Measurements from ENCODE around the gene FLOT1.

Gene FLOT1

DNA sequence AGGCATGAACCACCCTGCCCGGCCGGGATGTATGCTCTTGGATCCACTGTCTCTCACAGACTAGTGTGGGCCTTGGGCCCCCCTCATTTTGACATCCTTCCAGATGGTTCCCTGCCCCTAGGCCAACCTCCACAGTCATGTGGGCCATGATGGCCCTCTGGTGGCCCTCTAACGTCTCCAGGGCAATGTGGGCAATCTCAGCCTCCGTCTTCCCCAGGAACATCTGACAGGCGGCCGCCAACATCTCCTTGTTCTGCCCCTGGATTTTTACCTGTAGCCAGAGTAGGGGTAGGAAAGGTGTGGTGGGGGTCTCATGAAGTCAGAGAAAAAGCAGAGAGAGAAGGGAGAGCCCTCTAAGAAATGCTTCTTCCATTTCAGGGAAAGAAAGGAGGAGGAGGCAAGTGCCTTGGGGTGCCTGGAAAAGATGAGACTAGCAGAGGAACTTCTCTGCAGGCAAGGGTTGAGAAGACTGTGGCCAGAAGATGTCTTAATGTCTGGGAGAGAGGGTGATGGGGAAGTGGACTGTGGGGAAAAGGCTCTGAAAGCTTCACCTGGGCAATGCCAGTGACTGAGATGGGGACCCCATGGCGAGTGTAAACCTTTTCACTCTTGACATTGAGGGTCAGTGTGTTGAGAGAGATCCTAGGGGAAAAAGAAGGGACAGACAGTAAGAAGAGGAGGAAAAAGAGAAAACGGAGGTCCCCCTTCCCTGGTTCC lies 1.3 kb downstream of the FLOT1 start:
- no peak overlapping the region for H3K9ac ChIP-seq (ENCODE audit: low read depth, low read length)
- peaks cover 20% of the 10 kb centered on the region for H3K36me3 ChIP-seq (ENCODE audit: control insufficient read depth, insufficient read depth, low read length)
- no peaks in the 10 kb centered on the region for H3K9me3 ChIP-seq (ENCODE audit: control insufficient read depth, insufficient read depth, low read length)
- peak overlapping the region; percentile 94 for H3K4me3 ChIP-seq (ENCODE audit: low read depth, low read length)
- peaks cover 7% of the 10 kb centered on the region for H3K27me3 ChIP-seq (ENCODE audit: control insufficient read depth, insufficient read depth, low read length)
- no peaks in the 10 kb centered on the region for H3K4me1 ChIP-seq (ENCODE audit: control insufficient read depth, insufficient read depth, low read length)

- H3K4me1 ChIP-seq (ENCODE audit: control insufficient read depth, insufficient read depth, low read length): no peaks in the 10 kb centered on the region
- H3K4me3 ChIP-seq (ENCODE audit: low read depth, low read length): no peak overlapping the region
- peaks cover 25% of the 10 kb centered on the region for H3K36me3 ChIP-seq (ENCODE audit: control insufficient read depth, insufficient read depth, low read length)
- no peaks in the 10 kb centered on the region for H3K9me3 ChIP-seq (ENCODE audit: control insufficient read depth, insufficient read depth, low read length)
- peaks cover 6% of the 10 kb centered on the region for H3K27me3 ChIP-seq (ENCODE audit: control insufficient read depth, insufficient read depth, low read length)
- no peak overlapping the region for H3K9ac ChIP-seq (ENCODE audit: low read depth, low read length)
Observed at GRCh38 chr6:30740540-30740870, 2.0 kb downstream of the FLOT1 start.

GRCh38 chr6:30738532-30738931 lies 4.0 kb downstream of the FLOT1 start:
- peaks cover 32% of the 10 kb centered on the region for H3K36me3 ChIP-seq (ENCODE audit: control insufficient read depth, insufficient read depth, low read length)
- H3K4me3 ChIP-seq (ENCODE audit: low read depth, low read length): no peak overlapping the region
- H3K4me1 ChIP-seq (ENCODE audit: control insufficient read depth, insufficient read depth, low read length): no peaks in the 10 kb centered on the region
- H3K9ac ChIP-seq (ENCODE audit: low read depth, low read length): no peak overlapping the region
- H3K9me3 ChIP-seq (ENCODE audit: control insufficient read depth, insufficient read depth, low read length): no peaks in the 10 kb centered on the region
- no peaks in the 10 kb centered on the region for H3K27me3 ChIP-seq (ENCODE audit: control insufficient read depth, insufficient read depth, low read length)

DNA sequence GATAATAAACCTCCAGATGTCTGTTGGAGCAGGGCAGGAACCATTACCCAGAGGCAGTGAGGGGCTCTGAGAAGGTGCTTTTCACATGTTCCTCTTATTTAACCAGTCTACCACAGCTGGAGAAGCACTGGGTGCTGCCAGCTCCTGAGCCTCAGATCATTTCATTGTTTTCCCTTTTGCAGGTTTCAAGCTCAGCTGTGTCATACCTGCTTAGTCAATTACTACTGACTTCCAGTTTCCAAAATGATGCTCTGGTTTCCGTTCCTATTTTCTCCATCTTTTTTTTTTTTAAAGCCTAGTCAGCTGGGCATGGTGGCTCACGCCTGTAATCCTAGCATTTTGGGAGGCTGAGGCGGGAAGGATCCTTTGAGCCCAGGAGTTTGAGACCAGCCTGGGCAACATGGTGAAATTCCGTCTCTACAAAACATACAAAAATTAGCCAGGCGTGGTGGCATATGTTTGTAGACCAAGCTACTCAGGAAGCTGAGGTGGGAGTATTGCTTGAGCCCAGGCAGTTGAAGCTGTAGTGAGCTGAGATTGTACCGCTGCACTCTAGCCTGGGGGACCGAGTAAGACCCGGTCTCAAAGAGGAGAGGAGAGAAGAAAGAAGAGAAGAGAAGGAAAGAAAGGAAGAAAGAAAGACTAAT lies 6.7 kb downstream of the FLOT1 start:
- H3K4me3 ChIP-seq (ENCODE audit: low read depth, low read length): no peak overlapping the region
- H3K4me1 ChIP-seq (ENCODE audit: control insufficient read depth, insufficient read depth, low read length): no peaks in the 10 kb centered on the region
- no peaks in the 10 kb centered on the region for H3K9me3 ChIP-seq (ENCODE audit: control insufficient read depth, insufficient read depth, low read length)
- H3K36me3 ChIP-seq (ENCODE audit: control insufficient read depth, insufficient read depth, low read length): peaks cover 36% of the 10 kb centered on the region
- H3K27me3 ChIP-seq (ENCODE audit: control insufficient read depth, insufficient read depth, low read length): no peaks in the 10 kb centered on the region
- no peak overlapping the region for H3K9ac ChIP-seq (ENCODE audit: low read depth, low read length)

DNA sequence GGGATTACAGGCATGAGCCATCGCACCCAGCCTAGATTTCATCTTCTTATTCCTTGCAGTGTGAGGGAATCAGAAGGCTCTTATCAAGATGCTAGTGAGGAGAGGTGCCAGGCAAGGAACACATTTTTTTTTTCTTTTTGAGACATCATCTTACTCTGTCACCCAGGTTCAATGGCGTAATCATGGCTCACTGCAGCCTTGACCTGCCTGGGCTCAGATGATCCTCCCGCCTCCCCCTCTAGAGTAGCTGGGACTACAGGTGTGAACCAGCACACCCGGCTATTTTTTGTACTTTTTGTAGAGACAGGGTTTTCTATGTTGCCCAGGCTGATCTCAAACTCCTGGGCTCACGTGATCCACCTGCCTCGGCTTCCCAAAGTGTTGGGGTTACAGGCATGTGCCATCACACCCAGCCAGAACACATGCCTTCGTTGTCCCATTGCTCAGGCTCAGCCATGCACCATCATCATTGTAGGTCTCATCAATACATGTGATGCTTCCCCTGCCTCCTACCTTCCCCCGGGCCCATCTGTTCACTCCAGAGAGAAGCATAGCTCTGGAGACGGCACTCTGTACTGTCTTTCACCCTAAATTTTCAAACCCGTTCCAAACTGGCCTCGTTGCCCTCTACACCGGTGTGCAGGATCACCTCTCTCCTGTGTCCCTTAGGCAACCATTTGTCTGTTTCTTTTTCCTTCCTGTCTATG lies 10.1 kb downstream of the FLOT1 start:
- no peak overlapping the region for H3K9ac ChIP-seq (ENCODE audit: low read depth, low read length)
- no peaks in the 10 kb centered on the region for H3K9me3 ChIP-seq (ENCODE audit: control insufficient read depth, insufficient read depth, low read length)
- no peaks in the 10 kb centered on the region for H3K4me1 ChIP-seq (ENCODE audit: control insufficient read depth, insufficient read depth, low read length)
- peaks cover 32% of the 10 kb centered on the region for H3K36me3 ChIP-seq (ENCODE audit: control insufficient read depth, insufficient read depth, low read length)
- H3K27me3 ChIP-seq (ENCODE audit: control insufficient read depth, insufficient read depth, low read length): no peaks in the 10 kb centered on the region
- no peak overlapping the region for H3K4me3 ChIP-seq (ENCODE audit: low read depth, low read length)

DNA sequence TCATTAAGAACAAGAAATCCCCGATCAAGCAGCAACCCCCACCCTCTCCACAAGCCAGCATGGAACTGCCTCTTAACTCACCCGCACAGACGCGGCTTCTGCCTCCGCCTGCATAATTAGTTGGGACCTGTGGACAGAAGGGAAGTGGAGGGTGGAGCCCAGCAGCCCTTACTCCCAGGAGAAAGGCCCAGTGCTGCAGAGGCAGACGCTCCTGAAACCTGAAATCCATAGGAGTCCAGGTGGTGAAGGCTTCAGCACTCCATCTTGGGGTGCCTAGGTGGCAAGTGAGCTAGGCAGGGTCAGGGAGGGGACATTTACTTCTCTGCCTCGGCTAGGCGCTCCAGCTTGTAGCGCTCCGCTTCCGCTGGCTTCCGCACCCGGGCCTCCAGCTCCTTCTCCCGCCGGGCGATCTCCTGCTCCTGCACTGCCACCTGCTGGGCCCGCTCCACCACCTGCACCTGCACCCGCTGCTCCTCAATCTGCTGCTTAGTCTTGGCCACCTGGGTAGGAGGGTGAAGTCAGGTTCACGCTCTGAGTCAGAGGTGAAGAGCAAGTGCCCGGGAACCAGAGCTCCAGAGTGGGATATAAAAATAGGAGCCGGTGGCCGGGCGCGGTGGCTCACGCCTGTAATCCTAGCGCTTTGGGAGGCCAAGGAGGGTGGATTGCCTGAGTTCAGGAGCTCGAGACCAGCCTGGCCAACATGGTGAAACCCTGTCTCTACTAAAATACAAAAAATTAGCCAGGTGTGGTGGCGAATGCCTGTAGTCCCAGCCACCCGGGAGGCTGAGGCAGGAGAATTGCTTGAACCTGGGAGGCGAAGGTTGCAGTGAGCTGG lies 11.7 kb downstream of the FLOT1 start:
- H3K4me3 ChIP-seq (ENCODE audit: low read depth, low read length): peak overlapping the region; percentile 42
- H3K4me1 ChIP-seq (ENCODE audit: control insufficient read depth, insufficient read depth, low read length): no peaks in the 10 kb centered on the region
- no peaks in the 10 kb centered on the region for H3K27me3 ChIP-seq (ENCODE audit: control insufficient read depth, insufficient read depth, low read length)
- H3K9me3 ChIP-seq (ENCODE audit: control insufficient read depth, insufficient read depth, low read length): no peaks in the 10 kb centered on the region
- H3K36me3 ChIP-seq (ENCODE audit: control insufficient read depth, insufficient read depth, low read length): peaks cover 26% of the 10 kb centered on the region
- no peak overlapping the region for H3K9ac ChIP-seq (ENCODE audit: low read depth, low read length)

DNA sequence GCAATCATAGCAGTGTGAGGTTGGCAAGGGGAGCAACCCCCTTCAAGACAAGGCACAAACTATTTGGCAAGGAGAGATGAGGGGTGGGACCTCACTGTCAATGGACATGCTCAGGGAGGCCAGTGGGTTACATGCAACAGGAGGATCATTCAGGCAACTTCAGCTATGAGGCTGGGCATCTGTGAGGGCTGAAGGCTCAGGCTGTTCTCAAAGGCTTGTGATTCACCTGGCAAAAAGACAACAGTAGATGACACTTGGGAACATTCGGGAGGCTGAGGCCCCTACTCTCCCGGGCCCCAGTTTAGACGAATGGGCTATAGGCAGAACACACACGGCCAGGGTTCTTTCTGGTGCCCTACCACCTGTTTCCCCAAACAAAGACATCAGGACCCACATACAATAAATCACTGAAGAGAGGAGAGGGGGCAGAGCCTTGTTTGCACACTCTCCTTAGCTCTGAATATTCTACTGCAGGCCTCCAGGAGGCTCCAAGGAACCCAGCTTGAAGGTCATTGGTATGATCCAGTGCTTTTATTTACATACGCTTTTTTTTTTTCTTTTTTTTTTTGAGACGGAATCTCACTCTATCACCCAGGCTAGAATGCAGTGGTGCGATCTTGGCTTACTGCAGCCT lies 14.4 kb downstream of the FLOT1 start:
- H3K4me1 ChIP-seq (ENCODE audit: control insufficient read depth, insufficient read depth, low read length): peaks cover 1% of the 10 kb centered on the region
- H3K9me3 ChIP-seq (ENCODE audit: control insufficient read depth, insufficient read depth, low read length): no peaks in the 10 kb centered on the region
- no peaks in the 10 kb centered on the region for H3K27me3 ChIP-seq (ENCODE audit: control insufficient read depth, insufficient read depth, low read length)
- H3K9ac ChIP-seq (ENCODE audit: low read depth, low read length): no peak overlapping the region
- peaks cover 35% of the 10 kb centered on the region for H3K36me3 ChIP-seq (ENCODE audit: control insufficient read depth, insufficient read depth, low read length)
- H3K4me3 ChIP-seq (ENCODE audit: low read depth, low read length): no peak overlapping the region

- peaks cover 3% of the 10 kb centered on the region for H3K4me1 ChIP-seq (ENCODE audit: control insufficient read depth, insufficient read depth, low read length)
- H3K9me3 ChIP-seq (ENCODE audit: control insufficient read depth, insufficient read depth, low read length): no peaks in the 10 kb centered on the region
- H3K9ac ChIP-seq (ENCODE audit: low read depth, low read length): no peak overlapping the region
- peaks cover 42% of the 10 kb centered on the region for H3K36me3 ChIP-seq (ENCODE audit: control insufficient read depth, insufficient read depth, low read length)
- no peaks in the 10 kb centered on the region for H3K27me3 ChIP-seq (ENCODE audit: control insufficient read depth, insufficient read depth, low read length)
- no peak overlapping the region for H3K4me3 ChIP-seq (ENCODE audit: low read depth, low read length)
Observed at GRCh38 chr6:30726506-30727413, 15.7 kb downstream of the FLOT1 start.

DNA sequence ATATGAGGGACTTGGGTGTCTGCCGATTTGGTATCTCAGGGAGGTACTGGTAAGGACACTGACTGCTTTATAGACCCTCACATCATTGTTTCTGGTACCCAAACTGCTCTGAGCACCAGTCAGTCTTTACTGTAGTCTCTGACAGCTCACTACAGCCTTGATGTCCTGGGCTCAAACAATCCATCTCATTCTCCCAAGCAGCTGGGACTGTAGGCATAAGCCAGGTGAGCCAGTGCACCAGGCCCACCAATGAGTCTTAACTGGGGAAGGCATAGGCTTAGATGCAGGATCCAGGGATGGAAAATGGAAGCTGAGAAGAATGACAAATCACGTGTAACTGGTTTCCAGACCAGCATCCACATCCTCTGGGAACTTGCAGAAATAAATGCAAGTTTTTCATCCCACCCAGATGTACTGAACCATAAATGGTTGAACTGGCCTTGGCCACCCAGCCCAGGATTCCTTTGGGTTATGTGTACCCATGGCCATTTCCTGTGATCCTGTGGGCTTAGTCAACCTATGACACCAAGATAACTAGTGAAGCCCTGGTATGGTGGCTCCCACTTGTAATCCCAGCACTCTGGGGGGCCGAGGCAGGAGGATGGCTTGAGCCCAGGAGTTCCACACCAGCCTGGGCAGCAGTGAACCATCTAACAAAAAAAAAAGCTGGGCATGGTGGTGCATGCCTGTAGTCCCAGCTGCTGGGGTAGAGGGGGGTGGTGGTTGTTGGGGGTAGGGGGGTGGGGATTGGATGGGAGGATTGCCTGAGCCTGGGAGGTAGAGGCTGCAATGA lies 16.6 kb downstream of the FLOT1 start:
- Histone ChIP-seq H3K27me3 (ENCODE audit: control insufficient read depth, insufficient read depth, low read length) (no peaks in the 10 kb centered on the region), H3K4me3 (ENCODE audit: low read depth, low read length) (no peak overlapping the region), H3K4me1 (ENCODE audit: control insufficient read depth, insufficient read depth, low read length) (peaks cover 3% of the 10 kb centered on the region), H3K9me3 (ENCODE audit: control insufficient read depth, insufficient read depth, low read length) (no peaks in the 10 kb centered on the region), H3K9ac (ENCODE audit: low read depth, low read length) (no peak overlapping the region), H3K36me3 (ENCODE audit: control insufficient read depth, insufficient read depth, low read length) (peaks cover 46% of the 10 kb centered on the region)

All from iPS-15b (cell line).